Transverse colon (tissue), 3 donors: ENCODE measurements around the gene DMXL2.

Source experiments
- POLR2A ChIP-seq: fragments of 450-650 bp; IDR thresholded peaks from one replicate; pipeline ENCODE4 v1.6.1; 2016; ENCODE audit warnings: antibody characterized with exemption, mild to moderate bottlenecking, moderate library complexity
- TF ChIP-seq, protein P1 (sequence below), 5 experiments: fragments of 200-600 bp in 3 of 5; fragments of 450-650 bp in 2 of 5; sonication (generic) in 3 of 5; IDR thresholded peaks; 1 replicate in 2 of 5; 2 replicates in 3 of 5; pipeline ENCODE4 v1.5.1; 2016 to 2017; ENCODE audit warnings: antibody characterized with exemption in 5 of 5, inconsistent platforms in 3 of 5, mild to moderate bottlenecking in 2 of 5, moderate library complexity in 1 of 5

GRCh38 chr15:51470512-51470911, 152.1 kb downstream of the DMXL2 start:
- TF ChIP-seq, protein P1, sequence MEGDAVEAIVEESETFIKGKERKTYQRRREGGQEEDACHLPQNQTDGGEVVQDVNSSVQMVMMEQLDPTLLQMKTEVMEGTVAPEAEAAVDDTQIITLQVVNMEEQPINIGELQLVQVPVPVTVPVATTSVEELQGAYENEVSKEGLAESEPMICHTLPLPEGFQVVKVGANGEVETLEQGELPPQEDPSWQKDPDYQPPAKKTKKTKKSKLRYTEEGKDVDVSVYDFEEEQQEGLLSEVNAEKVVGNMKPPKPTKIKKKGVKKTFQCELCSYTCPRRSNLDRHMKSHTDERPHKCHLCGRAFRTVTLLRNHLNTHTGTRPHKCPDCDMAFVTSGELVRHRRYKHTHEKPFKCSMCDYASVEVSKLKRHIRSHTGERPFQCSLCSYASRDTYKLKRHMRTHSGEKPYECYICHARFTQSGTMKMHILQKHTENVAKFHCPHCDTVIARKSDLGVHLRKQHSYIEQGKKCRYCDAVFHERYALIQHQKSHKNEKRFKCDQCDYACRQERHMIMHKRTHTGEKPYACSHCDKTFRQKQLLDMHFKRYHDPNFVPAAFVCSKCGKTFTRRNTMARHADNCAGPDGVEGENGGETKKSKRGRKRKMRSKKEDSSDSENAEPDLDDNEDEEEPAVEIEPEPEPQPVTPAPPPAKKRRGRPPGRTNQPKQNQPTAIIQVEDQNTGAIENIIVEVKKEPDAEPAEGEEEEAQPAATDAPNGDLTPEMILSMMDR (IDR thresholded peaks at IDR 0.05) = no peak
- TF ChIP-seq POLR2A = no peak
